Ascending aorta (tissue), 2 donors: Measurements from ENCODE around the gene CEP43. TPM values are rescaled to one million over a fixed set of nuclear protein-coding genes. Genes with fewer than 3 reads are reported as not detected.

ENCODE experiments used
- DNase-seq, 2 donors: peaks; one replicate each; pipeline ENCODE4 v3.0.0-alpha.2; 2019; ENCODE audit warnings: low spot score in 2 of 2
- H3K27ac ChIP-seq, 2 donors: fragments of 200-600 bp; sonication (generic); one replicate each; pipeline ENCODE4 v1.5.1; 2016 to 2017; ENCODE audit warnings: mild to moderate bottlenecking in 1 of 2
- H3K27me3 ChIP-seq: fragments of 200-600 bp; sonication (generic); one replicate; pipeline ENCODE4 v1.5.1; 2017
- H3K36me3 ChIP-seq, 2 donors: fragments of 200-600 bp; sonication (generic); one replicate each; pipeline ENCODE4 v1.5.1; 2016
- H3K4me1 ChIP-seq, 2 donors: fragments of 200-600 bp; sonication (generic); one replicate each; pipeline ENCODE4 v1.5.1; 2016 to 2017; ENCODE audit warnings: mild to moderate bottlenecking in 1 of 2
- H3K4me3 ChIP-seq, 2 donors: fragments of 200-600 bp; sonication (generic); one replicate each; pipeline ENCODE4 v1.5.1; 2016 to 2017; ENCODE audit warnings: mild to moderate bottlenecking in 1 of 2
- H3K9me3 ChIP-seq, 2 donors: fragments of 200-600 bp; sonication (generic); one replicate each; pipeline ENCODE4 v1.5.1; 2016
- intact Hi-C: fragments of 100-400 bp; cut with DNase I; formaldehyde crosslinking; loops from one replicate; pipeline ENCODE4 v1.15.1; 2023
- total RNA-seq: library from RNA; depleted of rRNA; stranded (reverse); fragments of >200 nt; gene quantifications from one replicate; pipeline ENCODE4 v1.1.0, GENCODE V29; 2016
- TF ChIP-seq, protein P1 (sequence below), 3 experiments: fragments of 200-600 bp in 2 of 3; fragments of 450-650 bp in 1 of 3; sonication (generic) in 2 of 3; IDR thresholded peaks; one replicate each; pipeline ENCODE4 v1.5.1; 2016 to 2019; ENCODE audit warnings: antibody characterized with exemption in 3 of 3, mild to moderate bottlenecking in 1 of 3, moderate library complexity in 1 of 3

Gene CEP43
- total RNA-seq, 1 donor from 2014 or later: 10.7 TPM

DNA sequence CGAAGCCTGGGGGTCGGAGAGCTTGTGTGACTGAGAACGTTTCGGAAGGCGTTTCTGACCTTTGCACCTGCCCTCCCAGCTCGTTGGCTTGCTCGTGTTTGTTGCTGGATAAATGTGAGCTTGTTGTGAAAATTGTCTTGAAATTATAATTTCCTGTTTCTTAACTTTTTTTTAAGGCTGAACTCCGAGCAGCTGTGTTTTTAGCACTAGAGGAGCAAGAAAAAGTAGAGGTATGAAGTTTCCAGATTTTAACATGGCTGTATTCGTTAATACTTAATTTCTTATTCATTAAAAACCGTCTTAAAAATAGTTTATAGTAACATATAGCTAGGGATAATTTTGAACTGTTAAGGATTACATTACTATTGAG, 672 bp downstream of the CEP43 start:
- TF ChIP-seq, protein P1, sequence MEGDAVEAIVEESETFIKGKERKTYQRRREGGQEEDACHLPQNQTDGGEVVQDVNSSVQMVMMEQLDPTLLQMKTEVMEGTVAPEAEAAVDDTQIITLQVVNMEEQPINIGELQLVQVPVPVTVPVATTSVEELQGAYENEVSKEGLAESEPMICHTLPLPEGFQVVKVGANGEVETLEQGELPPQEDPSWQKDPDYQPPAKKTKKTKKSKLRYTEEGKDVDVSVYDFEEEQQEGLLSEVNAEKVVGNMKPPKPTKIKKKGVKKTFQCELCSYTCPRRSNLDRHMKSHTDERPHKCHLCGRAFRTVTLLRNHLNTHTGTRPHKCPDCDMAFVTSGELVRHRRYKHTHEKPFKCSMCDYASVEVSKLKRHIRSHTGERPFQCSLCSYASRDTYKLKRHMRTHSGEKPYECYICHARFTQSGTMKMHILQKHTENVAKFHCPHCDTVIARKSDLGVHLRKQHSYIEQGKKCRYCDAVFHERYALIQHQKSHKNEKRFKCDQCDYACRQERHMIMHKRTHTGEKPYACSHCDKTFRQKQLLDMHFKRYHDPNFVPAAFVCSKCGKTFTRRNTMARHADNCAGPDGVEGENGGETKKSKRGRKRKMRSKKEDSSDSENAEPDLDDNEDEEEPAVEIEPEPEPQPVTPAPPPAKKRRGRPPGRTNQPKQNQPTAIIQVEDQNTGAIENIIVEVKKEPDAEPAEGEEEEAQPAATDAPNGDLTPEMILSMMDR (IDR thresholded peaks at IDR 0.05): no peak
- peaks cover 7 to 12% of the 10 kb centered on the region in 2 donors for H3K4me1 ChIP-seq
- no peak for DNase-seq
- intact Hi-C loops: loop anchor here (1.0 to 2.0 kb wide), 3 partner anchors 44 to 617 kb away; partner anchors contain the start of genes MPC1, RNASET2 and RPS6KA2
- no peaks in the 10 kb centered on the region for H3K27me3 ChIP-seq
- peak overlapping the region; percentile 24 to 52 for H3K27ac ChIP-seq
- H3K4me3 ChIP-seq: peak overlapping the region; percentile 72 to 96
- H3K36me3 ChIP-seq: no peaks in the 10 kb centered on the region
- no peaks in the 10 kb centered on the region for H3K9me3 ChIP-seq

DNA sequence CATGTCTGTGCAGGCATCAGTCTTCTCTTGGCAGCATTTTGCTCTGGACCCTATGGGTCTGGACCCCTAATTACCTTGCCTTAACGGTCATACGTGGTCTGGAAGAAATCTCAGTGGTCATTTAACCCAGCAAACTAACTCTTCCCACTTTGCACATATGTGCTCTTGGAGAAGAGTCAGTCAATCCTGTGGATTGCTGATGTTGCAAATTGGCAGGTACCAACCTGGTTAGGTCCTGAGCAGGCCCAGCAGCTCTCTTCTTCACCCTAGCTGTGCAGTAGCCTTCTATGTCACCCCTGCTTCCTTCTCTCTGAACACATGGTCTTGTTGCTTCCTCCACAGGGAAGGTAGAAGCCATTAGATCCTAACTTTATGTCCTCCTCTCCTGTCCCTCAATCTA, 1.6 kb downstream of the CEP43 start:
- H3K4me3 ChIP-seq: no peak overlapping the region
- no peak for DNase-seq
- H3K27ac ChIP-seq: no peak overlapping the region
- H3K4me1 ChIP-seq: peaks cover 7 to 12% of the 10 kb centered on the region in 2 donors
- peaks cover 0 to 2% of the 10 kb centered on the region in 2 donors for H3K36me3 ChIP-seq
- no peaks in the 10 kb centered on the region for H3K27me3 ChIP-seq
- intact Hi-C loops: no loop called here
- TF ChIP-seq, protein P1 (IDR thresholded peaks at IDR 0.05): no peak
- H3K9me3 ChIP-seq: no peaks in the 10 kb centered on the region

DNA sequence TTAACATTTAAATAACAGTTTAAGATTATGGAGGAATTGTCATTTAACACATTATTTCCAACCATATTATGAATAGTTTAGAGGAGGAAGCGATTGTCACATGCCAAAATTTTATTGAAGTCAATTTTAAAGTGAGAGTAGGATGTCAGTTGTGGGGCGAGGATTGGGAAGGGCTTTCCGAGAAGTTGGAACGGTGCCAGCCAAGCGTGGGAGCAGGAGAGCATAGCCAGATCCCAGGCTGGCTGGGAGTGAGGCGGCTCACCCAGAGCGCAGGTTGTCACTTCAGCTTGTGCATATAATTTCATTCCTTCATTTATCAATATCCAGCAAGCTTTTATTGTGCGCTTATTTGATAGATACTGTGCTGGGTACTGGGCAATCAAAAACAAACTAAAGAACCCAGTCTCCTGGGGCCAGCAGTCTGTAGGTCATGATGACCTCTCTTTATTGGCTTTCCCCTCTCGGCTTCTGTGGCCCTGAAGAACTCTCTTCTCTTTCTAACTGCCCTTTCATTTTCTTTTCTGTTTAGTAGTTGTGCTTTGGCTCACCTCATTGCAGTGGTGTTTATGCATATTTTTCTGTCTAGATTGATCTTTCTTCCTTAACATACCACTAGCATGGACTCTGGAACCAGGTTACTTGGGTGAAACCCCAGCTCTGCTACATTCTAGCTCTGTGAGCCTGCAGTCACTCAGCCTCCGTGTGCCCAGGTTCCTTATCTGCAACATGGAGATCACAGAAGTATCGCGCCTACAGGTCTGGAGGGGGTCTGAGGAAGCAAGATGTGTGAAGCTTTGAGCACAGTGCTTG, 6.4 kb downstream of the CEP43 start:
- peaks cover 7 to 8% of the 10 kb centered on the region in 2 donors for H3K36me3 ChIP-seq
- no peaks in the 10 kb centered on the region for H3K27me3 ChIP-seq
- peaks cover 0 to 2% of the 10 kb centered on the region in 2 donors for H3K4me1 ChIP-seq
- intact Hi-C loops: no loop called here
- TF ChIP-seq, protein P1 (IDR thresholded peaks at IDR 0.05): no peak
- no peak for DNase-seq
- H3K4me3 ChIP-seq: no peak overlapping the region
- H3K9me3 ChIP-seq: no peaks in the 10 kb centered on the region
- no peak overlapping the region for H3K27ac ChIP-seq

DNA sequence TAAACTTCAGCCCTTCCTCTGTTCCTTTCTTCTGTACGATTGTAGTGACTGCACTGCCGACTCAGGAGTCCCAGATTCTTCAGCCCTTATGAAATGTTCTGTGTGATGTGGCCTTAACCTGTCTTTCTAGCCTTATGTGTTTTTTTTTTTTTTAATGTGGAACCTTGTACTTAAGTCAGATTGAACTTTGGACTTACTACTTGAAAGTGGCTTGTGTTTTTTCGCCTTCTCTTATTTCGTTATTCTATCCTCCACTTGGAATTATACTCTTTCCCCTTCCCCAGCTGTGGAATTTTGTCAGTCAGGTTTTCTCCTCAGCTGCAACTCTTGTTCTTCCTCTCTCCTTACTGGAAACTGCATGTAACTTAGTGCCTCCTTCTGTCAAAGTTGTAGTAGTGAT, 8.8 kb downstream of the CEP43 start:
- no peak overlapping the region for H3K27ac ChIP-seq
- DNase-seq: no peak
- H3K9me3 ChIP-seq: no peaks in the 10 kb centered on the region
- no peak overlapping the region for H3K4me3 ChIP-seq
- H3K27me3 ChIP-seq: no peaks in the 10 kb centered on the region
- intact Hi-C loops: no loop called here
- TF ChIP-seq, protein P1 (IDR thresholded peaks at IDR 0.05): no peak
- H3K36me3 ChIP-seq: peaks cover 15 to 16% of the 10 kb centered on the region in 2 donors
- H3K4me1 ChIP-seq: no peaks in the 10 kb centered on the region

DNA sequence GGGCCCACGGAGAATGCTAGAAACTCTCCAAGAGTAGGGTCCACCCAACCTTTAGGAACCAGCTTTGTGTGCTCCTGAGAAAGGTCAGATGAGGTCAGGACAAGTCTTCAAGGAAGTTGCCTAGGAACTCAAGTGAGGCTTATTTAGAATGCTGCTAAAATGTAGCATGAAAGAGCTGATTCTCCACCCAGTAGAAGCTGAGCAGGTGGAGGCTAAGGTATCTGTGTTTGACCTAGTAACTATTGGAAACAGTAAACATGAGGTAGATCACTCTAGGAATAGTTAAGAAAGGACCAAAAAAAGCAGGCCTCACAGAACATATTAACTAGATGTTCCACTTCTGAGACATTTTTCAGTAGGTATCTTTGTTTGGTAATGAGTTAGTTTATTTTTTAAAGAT, 13.9 kb downstream of the CEP43 start:
- Histone ChIP-seq H3K4me3 (no peak overlapping the region), H3K27me3 (no peaks in the 10 kb centered on the region), H3K9me3 (no peaks in the 10 kb centered on the region), H3K27ac (no peak overlapping the region), H3K4me1 (no peaks in the 10 kb centered on the region), H3K36me3 (peaks cover 13 to 27% of the 10 kb centered on the region in 2 donors)
- no peak for DNase-seq
- intact Hi-C loops: no loop called here
- TF ChIP-seq, protein P1 (IDR thresholded peaks at IDR 0.05): no peak
